GM12878 (cell line): Measurements from ENCODE around the gene PAM. TPM values are rescaled to one million over a fixed set of nuclear protein-coding genes. Genes with fewer than 3 reads are reported as not detected.
A peak's percentile ranks its signal among the peaks of the same experiment; 100 is the strongest.

Experiments
- CBFB ChIP-seq: IDR thresholded peaks from 2 replicates; pipeline ENCODE4 v1.6.1; 2016; ENCODE audit warnings: antibody characterized with exemption, low read depth
- CHD1 ChIP-seq: IDR thresholded peaks from 2 replicates; pipeline ENCODE4 v1.6.1; 2012; ENCODE audit warnings: low read depth, low read length, improper control_type of control experiment
- E4F1 ChIP-seq: fragments of 450-650 bp; IDR thresholded peaks from 2 replicates; pipeline ENCODE4 v1.6.1; 2018; ENCODE audit warnings: borderline replicate concordance, mild to moderate bottlenecking; ENCODE audit not compliant: partially characterized antibody
- ETV6 ChIP-seq, 2 experiments: fragments of 450-650 bp in 1 of 2; IDR thresholded peaks in 1 of 2; conservative IDR thresholded peaks in 1 of 2; 2 replicates each; pipeline ENCODE4 v1.6.1; 2014; ENCODE audit warnings: antibody characterized with exemption in 1 of 2, borderline replicate concordance in 1 of 2, low read depth in 1 of 2, mild to moderate bottlenecking in 1 of 2, moderate library complexity in 1 of 2
- GABPA ChIP-seq: IDR thresholded peaks from 2 replicates; pipeline ENCODE4 v1.6.1; 2014; ENCODE audit warnings: antibody characterized with exemption, low read depth, mild to moderate bottlenecking, inconsistent platforms
- HDAC2 ChIP-seq: fragments of 200-600 bp; sonication (generic); IDR thresholded peaks from 2 replicates; pipeline ENCODE4 v1.6.1; 2017
- MYC ChIP-seq: IDR thresholded peaks from 2 replicates; pipeline ENCODE4 v1.6.1; 2011; ENCODE audit warnings: mild to moderate bottlenecking, low read length, moderate library complexity, inconsistent platforms; ENCODE audit not compliant: insufficient read depth, insufficient replicate concordance, insufficient read length, severe bottlenecking
- NBN ChIP-seq: fragments of 450-650 bp; IDR thresholded peaks from 2 replicates; pipeline ENCODE4 v1.6.1; 2016
- NFYA ChIP-seq: IDR thresholded peaks from 2 replicates; pipeline ENCODE4 v1.6.1; 2011; ENCODE audit warnings: low read depth, mild to moderate bottlenecking, low read length, improper control_type of control experiment, borderline replicate concordance
- NFYB ChIP-seq: IDR thresholded peaks from 2 replicates; pipeline ENCODE4 v1.6.1; 2011; ENCODE audit warnings: low read depth, mild to moderate bottlenecking, low read length, improper control_type of control experiment, moderate library complexity; ENCODE audit not compliant: insufficient read depth
- RB1 ChIP-seq: fragments of 450-650 bp; formaldehyde crosslinking; IDR thresholded peaks from 2 replicates; pipeline ENCODE4 v1.6.1; 2017; ENCODE audit warnings: mild to moderate bottlenecking, borderline replicate concordance
- RELA ChIP-seq: fragments of 450-650 bp; IDR thresholded peaks from 2 replicates; pipeline ENCODE4 v1.8.0; 2014; ENCODE audit warnings: borderline replicate concordance; ENCODE audit not compliant: partially characterized antibody
- RUNX3 ChIP-seq: IDR thresholded peaks from 2 replicates; pipeline ENCODE4 v1.6.1; 2012; ENCODE audit warnings: low read length, inconsistent platforms
- SMAD5 ChIP-seq: IDR thresholded peaks from 2 replicates; pipeline ENCODE4 v1.6.1; 2016; ENCODE audit warnings: antibody characterized with exemption, low read depth
- SMC3 ChIP-seq: IDR thresholded peaks from 2 replicates; pipeline ENCODE4 v1.6.1; 2011; ENCODE audit warnings: low read length, improper control_type of control experiment, borderline replicate concordance
- SUZ12 ChIP-seq: fragments of 200-600 bp; sonication (generic); IDR thresholded peaks from one replicate; pipeline ENCODE4 v1.6.1; 2018; ENCODE audit warnings: antibody characterized with exemption, mild to moderate bottlenecking; ENCODE audit not compliant: unreplicated experiment
- TAF1 ChIP-seq: IDR thresholded peaks from 2 replicates; pipeline ENCODE4 v1.6.1; 2011; ENCODE audit warnings: mild to moderate bottlenecking, low read depth, low read length, borderline replicate concordance
- TARDBP ChIP-seq: IDR thresholded peaks from 2 replicates; pipeline ENCODE4 v1.6.1; 2016; ENCODE audit warnings: borderline replicate concordance
- ZBTB40 ChIP-seq: fragments of 450-650 bp; IDR thresholded peaks from 2 replicates; pipeline ENCODE4 v1.6.1; 2016; ENCODE audit warnings: mild to moderate bottlenecking, moderate library complexity, borderline replicate concordance
- ZNF207 ChIP-seq: fragments of 450-650 bp; IDR thresholded peaks from 2 replicates; pipeline ENCODE4 v1.6.1; 2014; ENCODE audit warnings: antibody characterized with exemption, mild to moderate bottlenecking, borderline replicate concordance
- ZNF687 ChIP-seq: fragments of 450-650 bp; IDR thresholded peaks from 2 replicates; pipeline ENCODE4 v1.6.1; 2017; ENCODE audit warnings: mild to moderate bottlenecking, moderate library complexity
- ZZZ3 ChIP-seq: IDR thresholded peaks from 2 replicates; pipeline ENCODE4 v1.6.1; 2011; ENCODE audit warnings: low read depth; ENCODE audit not compliant: control insufficient read depth, insufficient read length
- polyA plus RNA-seq, 11 experiments: library from polyadenylated mRNA; depleted of rRNA in 4 of 11; unstranded in 6 of 11; stranded (reverse) in 5 of 11; fragments of >200 nt; fragmentation: Nextera tagmentation in 4 of 11; fragmentation: Illumina TruSeq in 1 of 11; extraction: Ambion mirVana in 4 of 11; extraction: Trizol in 1 of 11; gene quantifications; 1 replicate in 1 of 11; 2 replicates in 10 of 11; pipeline versions ENCODE4 v1.2.1 to v1.2.3, GENCODE V29; 2011 to 2016; ENCODE audit warnings: inconsistent platforms in 2 of 11, missing spikeins in 2 of 11, low read depth in 1 of 11
- total RNA-seq, 4 experiments: library from RNA; depleted of rRNA in 3 of 4; stranded (reverse); fragments of >200 nt in 3 of 4; fragmentation: Illumina TruSeq in 1 of 4; extraction: Trizol in 1 of 4; gene quantifications; 2 replicates each; pipeline versions ENCODE4 v1.2.1 to v1.2.3, GENCODE V29; 2013 to 2021

Gene PAM
- total and polyA plus RNA-seq, 10 of the 15 experiments (the other 5 are each of a cell fraction or from before 2014, with no cell fraction given) = 5.5 to 72.5 (median 15.4) TPM

GRCh38 chr5:103021314-103021713 is 266.2 kb downstream of the PAM start (continued):
- TF ChIP-seq CBFB = no peak
- TF ChIP-seq NFYA = no peak
- TF ChIP-seq TARDBP = no peak
- TF ChIP-seq SUZ12 = no peak
- no peak for TF ChIP-seq GABPA
- TF ChIP-seq MYC = no peak
- TF ChIP-seq NFYB = peak; percentile 73
- no peak for TF ChIP-seq ZBTB40
- 0 out of 4 replicates have a peak, but pooled peaks of 1 of the 2 experiments have one; percentile 23 for TF ChIP-seq ETV6 (conservative IDR thresholded peaks at IDR 0.05 in 1 of 2, IDR thresholded peaks at IDR 0.05 in 1 of 2; ENCODE audit: borderline replicate concordance in 1 of 2, low read depth in 1 of 2)
- no peak for TF ChIP-seq NBN
- no peak for TF ChIP-seq SMAD5
- TF ChIP-seq CHD1 = no peak
- 0 out of 2 replicates have a peak, but pooled peaks have one; percentile 41 for TF ChIP-seq ZNF687
- TF ChIP-seq TAF1 = no peak
- TF ChIP-seq RB1 = no peak
- TF ChIP-seq RUNX3 = peak; percentile 72
- TF ChIP-seq RELA = no peak
- TF ChIP-seq ZNF207 = no peak
- TF ChIP-seq HDAC2 = no peak
- TF ChIP-seq E4F1 = no peak
- no peak for TF ChIP-seq SMC3
- no peak for TF ChIP-seq ZZZ3
